Spinal cord (tissue), 10 donors: Measurements from ENCODE around the gene MEGF10. TPM values are rescaled to one million over a fixed set of nuclear protein-coding genes. Genes with fewer than 3 reads are reported as not detected.
A peak's percentile ranks its signal among the peaks of the same experiment; 100 is the strongest.

Experiments
- DNase-seq, 6 donors: peaks; one replicate each; pipeline versions ENCODE4 v3.0.0 to v3.0.0-alpha.2; 2013 to 2015; ENCODE audit warnings: low spot score in 6 of 6, low read depth in 4 of 6
- H3K27ac ChIP-seq: one replicate; pipeline ENCODE4 v1.5.1; 2013; ENCODE audit warnings: low read depth, low read length, control low read depth
- H3K27me3 ChIP-seq: one replicate; pipeline ENCODE4 v1.6.1; 2013; ENCODE audit warnings: low read length; ENCODE audit not compliant: control insufficient read depth, insufficient read depth
- H3K36me3 ChIP-seq: one replicate; pipeline ENCODE4 v1.6.1; 2013; ENCODE audit warnings: low read length; ENCODE audit not compliant: control insufficient read depth, insufficient read depth
- H3K4me1 ChIP-seq: one replicate; pipeline ENCODE4 v1.6.1; 2013; ENCODE audit warnings: low read length; ENCODE audit not compliant: control insufficient read depth, insufficient read depth
- H3K4me3 ChIP-seq: one replicate; pipeline ENCODE4 v1.5.1; 2013; ENCODE audit warnings: low read depth, low read length, control low read depth
- H3K9me3 ChIP-seq: one replicate; pipeline ENCODE4 v1.6.1; 2013; ENCODE audit warnings: low read length; ENCODE audit not compliant: control insufficient read depth, insufficient read depth
- WGBS: methylation state at CpG from one replicate; pipeline ENCODE4 v1.1.5; 2013; ENCODE audit warnings: missing lambda C conversion rate; ENCODE audit not compliant: insufficient coverage; 5-methylcytosine and 5-hydroxymethylcytosine counted together
- polyA plus RNA-seq, 2 donors: library from polyadenylated mRNA; unstranded; fragments of 120-200 nt; gene quantifications; one replicate each; pipeline ENCODE4 v1.2.1, GENCODE V29; 2013; ENCODE audit not compliant: insufficient read length in 2 of 2
- small RNA-seq: library from RNA; depleted of rRNA; stranded (forward); fragments of <200 nt; gene quantifications from one replicate; pipeline ENCODE3, GENCODE V24; 2014; ENCODE audit warnings: low replicate concordance
- total RNA-seq, 2 donors: library from RNA; depleted of rRNA in 1 of 2; stranded (reverse); fragments of 120-200 nt in 1 of 2; fragments of >200 nt in 1 of 2; gene quantifications; one replicate each; pipeline versions ENCODE4 v1.2.3 to v1.2.4, GENCODE V29; 2013 to 2014
- donor health status: healthy.

MEGF10 gene
- total and polyA plus RNA-seq, 4 donors = 18.5 to 31.2 (median 29.2) TPM

GRCh38 chr5:127508644-127509373 lies 218.2 kb downstream of the MEGF10 start:
- DNase-seq = peak in 1 of 6 donors; percentile 43
- Histone ChIP-seq H3K4me1 (no peaks in the 10 kb centered on the region), H3K27ac (no peak overlapping the region), H3K36me3 (no peaks in the 10 kb centered on the region), H3K4me3 (no peak overlapping the region), H3K27me3 (no peaks in the 10 kb centered on the region), H3K9me3 (no peaks in the 10 kb centered on the region)
- WGBS = no CpG with 5 or more reads among the region's 2 CpGs

Small RNA genes within 50 kb of the gene (small RNA-seq; reads per million reads assigned to genes)
- gene AC010424.1 = not detected

Other genes starting within 250 kb of the MEGF10 start
- gene C5orf63, start 217.3 kb upstream of the MEGF10 start, total RNA-seq = 1 to 10 TPM; 8.5 to 8.9 TPM
- gene C5orf63, start 217.3 kb upstream of the MEGF10 start, polyA plus RNA-seq = 1 to 10 TPM; 9.2 to 9.6 TPM
- 10 to 100 TPM; 44.5 to 58.2 TPM for gene PRRC1, start 226.8 kb downstream of the MEGF10 start, total RNA-seq
- gene PRRC1, start 226.8 kb downstream of the MEGF10 start, polyA plus RNA-seq = 10 to 100 TPM; 30.9 to 38.3 TPM